Esophagus muscularis mucosa (tissue), 3 donors: ENCODE measurements around the gene EIF2S3.

Source experiments
- EP300 ChIP-seq: sonication (generic); formaldehyde crosslinking; IDR thresholded peaks from one replicate; pipeline ENCODE4 v1.6.1; 2017; ENCODE audit warnings: antibody characterized with exemption
- POLR2AphosphoS5 ChIP-seq, 2 donors: sonication (generic); formaldehyde crosslinking; IDR thresholded peaks; one replicate each; pipeline ENCODE4 v1.6.1; 2017; ENCODE audit warnings: antibody characterized with exemption in 2 of 2

GRCh38 chrX:24027086-24027485, 27.7 kb upstream of the EIF2S3 start, which contains the start of gene KLHL15:
- TF ChIP-seq POLR2AphosphoS5 (IDR thresholded peaks at IDR 0.05): no peak
- TF ChIP-seq EP300: no peak
